HepG2 (cell line): ENCODE data around the gene OTOP2. TPM values are rescaled to one million over a fixed set of nuclear protein-coding genes. Genes with fewer than 3 reads are reported as not detected.

Experiments used
- ATAC-seq: fragments of 200-7000 bp; cut with Tn5 transposase; 3 replicates; pipeline ENCODE4 v1.9.1; 2020; ENCODE audit warnings: mild to moderate bottlenecking, moderate library complexity
- BruUV-seq: library from RNA; stranded (reverse); fragments of 400-500 nt; replicated peaks from 2 replicates; lab custom pipeline; 2021; lab: Mats Ljungman, UMichigan
- CTCF ChIA-PET: fragments of 300-600 bp; formaldehyde crosslinking; extraction: SDS; loops from one replicate; lab custom pipeline; 2021; ENCODE audit warnings: low total read pairs, inconsistent platforms, low intra/inter-chr PET ratio; lab: Yijun Ruan, JAX
- POLR2A ChIA-PET: fragments of 350-600 bp; sonication (Branson Sonifier 250); formaldehyde crosslinking; loops from one replicate; lab custom pipeline; 2020; ENCODE audit warnings: antibody characterized with exemption, inconsistent platforms; lab: Yijun Ruan, JAX
- DNase-seq: peaks from one replicate; pipeline ENCODE4 v3.0.0-alpha.2; 2015; ENCODE audit warnings: low spot score
- FAIRE-seq: peaks from 3 replicates; lab custom pipeline; 2011; peaks lifted over from hg19 to GRCh38; lab: Jason Lieb, UNC
- H2AFZ ChIP-seq: one replicate; pipeline ENCODE4 v1.6.1; 2011; ENCODE audit warnings: low read length, inconsistent platforms
- H3K27ac ChIP-seq: fragments of 300-600 bp; 3 replicates; pipeline ENCODE4 v1.8.0; 2011; ENCODE audit warnings: mixed run types, mild to moderate bottlenecking, mixed read lengths, low read length, inconsistent platforms; ENCODE audit not compliant: insufficient read depth; ENCODE audit errors: extremely low read length
- H3K27me3 ChIP-seq, 2 experiments: fragments of 200-600 bp in 1 of 2; 2 replicates in 1 of 2; 3 replicates in 1 of 2; pipeline versions ENCODE4 v1.6.0 to v1.8.0; 2011; ENCODE audit warnings: low read length in 2 of 2, mild to moderate bottlenecking in 2 of 2, moderate library complexity in 2 of 2, inconsistent platforms in 1 of 2; ENCODE audit not compliant: insufficient read depth in 2 of 2, control insufficient read depth in 1 of 2
- H3K36me3 ChIP-seq, 2 experiments: fragments of 200-600 bp in 1 of 2; replicated peaks in 1 of 2; 2 replicates in 1 of 2; 3 replicates in 1 of 2; pipeline versions ENCODE4 v1.5.1 to v1.8.0; 2011; ENCODE audit warnings: low read length in 2 of 2, inconsistent platforms in 1 of 2; ENCODE audit not compliant: insufficient read depth in 2 of 2, control insufficient read depth in 1 of 2
- H3K4me1 ChIP-seq: 2 replicates; pipeline ENCODE4 v1.5.1; 2012; ENCODE audit warnings: low read length, inconsistent platforms; ENCODE audit not compliant: insufficient read depth
- H3K4me2 ChIP-seq: 2 replicates; pipeline ENCODE4 v1.6.0; 2011; ENCODE audit warnings: low read depth, low read length, inconsistent platforms
- H3K4me3 ChIP-seq, 3 experiments: fragments of 200-600 bp in 1 of 3; sonication (generic), shearing (Covaris generic) in 1 of 3; replicated peaks in 1 of 3; 2 replicates each; pipeline ENCODE4 v1.5.1; 2011 to 2016; ENCODE audit warnings: low read length in 3 of 3, inconsistent platforms in 2 of 3, low read depth in 2 of 3, mild to moderate bottlenecking in 2 of 3, control low read depth in 1 of 3, mixed read lengths in 1 of 3; ENCODE audit not compliant: insufficient read depth in 1 of 3
- H3K79me2 ChIP-seq: one replicate; pipeline ENCODE4 v1.6.1; 2011; ENCODE audit warnings: low read length, inconsistent platforms; ENCODE audit not compliant: insufficient read depth
- H3K9ac ChIP-seq: 2 replicates; pipeline ENCODE4 v1.6.0; 2011; ENCODE audit warnings: mild to moderate bottlenecking, low read depth, low read length, inconsistent platforms; ENCODE audit not compliant: insufficient read depth
- H3K9me3 ChIP-seq: 2 replicates; pipeline ENCODE4 v1.5.1; 2012; ENCODE audit warnings: mild to moderate bottlenecking, low read length
- H4K20me1 ChIP-seq: 2 replicates; pipeline ENCODE4 v1.6.0; 2011; ENCODE audit warnings: inconsistent platforms, mild to moderate bottlenecking, low read length, moderate library complexity; ENCODE audit not compliant: insufficient read depth
- ARNT ChIP-seq: fragments of 450-650 bp; IDR thresholded peaks from 2 replicates; pipeline ENCODE4 v1.6.1; 2017
- ATF6 ChIP-seq: sonication (generic); formaldehyde crosslinking; conservative IDR thresholded peaks from 2 replicates; pipeline ENCODE4 v1.4.0; 2020; ENCODE audit warnings: missing genetic modification reagents
- CAMTA2 ChIP-seq: sonication (generic); formaldehyde crosslinking; IDR thresholded peaks from 2 replicates; pipeline ENCODE4 v1.4.0; 2020; ENCODE audit warnings: mild to moderate bottlenecking, missing genetic modification reagents, borderline replicate concordance
- CBX1 ChIP-seq: IDR thresholded peaks from one replicate; pipeline ENCODE4 v1.6.1; 2016; ENCODE audit warnings: antibody characterized with exemption, low read depth
- FUBP1 ChIP-seq: sonication (generic); formaldehyde crosslinking; IDR thresholded peaks from 2 replicates; pipeline ENCODE4 v1.5.1; 2020; ENCODE audit warnings: missing genetic modification reagents, mild to moderate bottlenecking, borderline replicate concordance
- KLF9 ChIP-seq: IDR thresholded peaks from 2 replicates; pipeline ENCODE4 v1.6.1; 2016; ENCODE audit warnings: low read depth
- LRRFIP1 ChIP-seq: sonication (generic); formaldehyde crosslinking; conservative IDR thresholded peaks from 2 replicates; pipeline ENCODE4 v1.4.0; 2020; ENCODE audit warnings: missing genetic modification reagents
- MAFK ChIP-seq, 2 experiments: IDR thresholded peaks in 1 of 2; conservative IDR thresholded peaks in 1 of 2; 2 replicates each; pipeline ENCODE4 v1.6.1; 2011; ENCODE audit warnings: improper control_type of control experiment in 2 of 2, low read length in 2 of 2
- MAX ChIP-seq: IDR thresholded peaks from 2 replicates; pipeline ENCODE4 v1.6.1; 2012; ENCODE audit warnings: inconsistent platforms
- MTERF4 ChIP-seq: sonication (generic); formaldehyde crosslinking; IDR thresholded peaks from 2 replicates; pipeline ENCODE4 v1.8.0; 2023; ENCODE audit warnings: mild to moderate bottlenecking, missing genetic modification reagents
- RFX3 ChIP-seq: IDR thresholded peaks from 2 replicates; pipeline ENCODE4 v1.6.1; 2016; ENCODE audit warnings: missing biosample characterization, missing genetic modification reagents
- ZBTB42 ChIP-seq: sonication (generic); formaldehyde crosslinking; IDR thresholded peaks from 2 replicates; pipeline ENCODE4 v1.5.0; 2020; ENCODE audit warnings: mild to moderate bottlenecking, missing genetic modification reagents
- ZFAT ChIP-seq: sonication (generic); formaldehyde crosslinking; conservative IDR thresholded peaks from 2 replicates; pipeline ENCODE4 v1.8.1; 2023; ENCODE audit warnings: missing genetic modification reagents, inconsistent platforms
- ZKSCAN1 ChIP-seq: fragments of 150-350 bp; IDR thresholded peaks from 2 replicates; pipeline ENCODE4 v1.6.1; 2014; ENCODE audit warnings: low read length
- ZMYM2 ChIP-seq: sonication (generic); formaldehyde crosslinking; IDR thresholded peaks from 2 replicates; pipeline ENCODE4 v1.8.0; 2022; ENCODE audit warnings: mild to moderate bottlenecking, missing genetic modification reagents
- ZNF563 ChIP-seq: sonication (generic); formaldehyde crosslinking; IDR thresholded peaks from 2 replicates; pipeline ENCODE4 v1.8.0; 2022; ENCODE audit warnings: mild to moderate bottlenecking, moderate library complexity, missing genetic modification reagents
- ZNF883 ChIP-seq: sonication (generic); formaldehyde crosslinking; IDR thresholded peaks from 2 replicates; pipeline ENCODE4 v1.5.1; 2020; ENCODE audit warnings: mild to moderate bottlenecking, missing genetic modification reagents; ENCODE audit errors: not compliant biosample characterization
- WGBS: methylation state at CpG from one replicate; pipeline ENCODE4 v1.1.6; 2017; ENCODE audit warnings: low lambda C conversion rate; 5-methylcytosine and 5-hydroxymethylcytosine counted together
- in situ Hi-C: cut with HindIII; loops from 2 replicates; pipeline ENCODE4 v1.10.0; 2017; ENCODE audit warnings: low pct_unique_long_range_greater_than_20kb; ENCODE audit not compliant: extremely low pct_ligation_motif_present
- intact Hi-C: fragments of 100-400 bp; cut with micrococcal nuclease; formaldehyde crosslinking; loops from one replicate; pipeline ENCODE4 v1.10.0; 2022; ENCODE audit not compliant: unreplicated experiment
- polyA plus RNA-seq, 8 experiments: library from polyadenylated mRNA; depleted of rRNA in 3 of 8; stranded (reverse) in 7 of 8; unstranded in 1 of 8; fragments of >200 nt; fragmentation: Illumina TruSeq in 4 of 8; extraction: Trizol in 4 of 8; gene quantifications; 2 replicates each; pipeline versions ENCODE4 v1.2.1 to v1.2.3, GENCODE V29; 2011 to 2016; ENCODE audit warnings: low read depth in 4 of 8, missing spikeins in 1 of 8, mixed read lengths in 1 of 8; ENCODE audit not compliant: insufficient read depth in 1 of 8
- total RNA-seq, 5 experiments: library from RNA; depleted of rRNA; stranded (reverse); fragments of >200 nt; fragmentation: Illumina TruSeq; extraction: Trizol; gene quantifications; 2 replicates each; pipeline ENCODE4 v1.2.3, GENCODE V29; 2016; ENCODE audit warnings: low read depth in 1 of 5

The OTOP2 gene
- total and polyA plus RNA-seq, 2 of the 13 experiments (the other 11 are each of a cell fraction or from before 2014, with no cell fraction given), result not detected

DNA sequence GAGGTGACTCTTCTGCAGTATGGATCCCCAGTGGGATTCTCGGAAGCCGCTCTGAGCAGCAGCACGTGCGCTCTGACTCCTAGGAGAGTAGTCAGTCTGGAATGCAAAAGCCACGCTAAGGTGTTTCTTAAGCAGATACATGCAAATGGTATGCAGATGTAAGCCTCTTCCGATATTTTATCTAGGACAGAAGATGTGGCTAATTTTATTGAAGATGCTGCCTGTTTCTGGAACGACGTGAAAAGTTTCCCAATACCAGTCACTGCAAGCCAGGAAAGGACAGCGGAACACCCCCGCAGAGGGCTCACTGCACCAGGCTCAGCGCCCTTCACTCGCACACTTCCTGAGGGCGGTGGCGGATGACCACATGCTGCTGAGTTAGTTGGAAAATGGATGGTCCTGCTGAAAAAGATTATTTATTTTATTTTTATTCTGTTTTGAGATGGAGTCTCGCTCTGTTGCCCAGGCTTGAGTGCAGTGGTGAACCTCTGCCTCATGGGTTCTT is 40.8 kb upstream of the OTOP2 start:
- ATAC-seq, result no peak
- intact Hi-C loops (no loop called here), in situ Hi-C loops (no loop called here)
- DNase-seq, result no peak
- H3K4me3 ChIP-seq, result no peak overlapping the region
- no peaks in the 10 kb centered on the region for H3K79me2 ChIP-seq
- H2AFZ ChIP-seq, result no peak overlapping the region
- no peak overlapping the region for H3K9ac ChIP-seq
- no peak overlapping the region for H3K4me2 ChIP-seq
- H3K27me3 ChIP-seq, result peaks cover 15 to 69% of the 10 kb centered on the region in 2 experiments; a peak in 4 of 5 replicates
- ChIA-PET POLR2A (interaction anchor here (2.8 kb wide), 1 partner anchor 10 kb away, joined by 17 read pairs; the partner anchor contains the start of gene FDXR), CTCF (no interaction called here)
- no peaks in the 10 kb centered on the region for H3K36me3 ChIP-seq
- WGBS, result 73% methylated on average over 15 of the region's 15 CpGs
- no peak for FAIRE-seq
- H3K27ac ChIP-seq, result no peak overlapping the region
- peaks cover 6% of the 10 kb centered on the region for H3K4me1 ChIP-seq
- TF ChIP-seq MAFK (conservative IDR thresholded peaks at IDR 0.05 in 1 of 2, IDR thresholded peaks at IDR 0.05 in 1 of 2; ENCODE audit: low read length in 2 of 2) (no peak), ZNF563 (CRISPR knock-in tag) (no peak), ZKSCAN1 (no peak), KLF9 (CRISPR knock-in tag) (no peak), LRRFIP1 (CRISPR knock-in tag) (no peak), ATF6 (no peak), CBX1 (no peak), MAX (no peak), ZBTB42 (CRISPR knock-in tag) (no peak), ZMYM2 (CRISPR knock-in tag) (no peak), MTERF4 (CRISPR knock-in tag) (no peak), ZNF883 (CRISPR knock-in tag) (no peak), RFX3 (CRISPR knock-in tag) (no peak), ZFAT (CRISPR knock-in tag) (no peak), FUBP1 (CRISPR knock-in tag) (no peak), CAMTA2 (CRISPR knock-in tag) (no peak), ARNT (no peak)
- no peaks in the 10 kb centered on the region for H4K20me1 ChIP-seq
- BruUV-seq, result no TSS peak
- no peaks in the 10 kb centered on the region for H3K9me3 ChIP-seq
